Left lung (tissue), 10 donors: ENCODE data around the gene SPSB1. TPM values are rescaled to one million over a fixed set of nuclear protein-coding genes. Genes with fewer than 3 reads are reported as not detected.

ENCODE experiments used
- ATAC-seq: fragments of 200-7000 bp; cut with Tn5 transposase; one replicate; pipeline ENCODE4 v1.9.1; 2020; ENCODE audit warnings: moderate library complexity
- DNase-seq, 4 donors: peaks; one replicate each; pipeline ENCODE4 v3.0.0-alpha.2; 2013 to 2020
- H3K27ac ChIP-seq, 2 donors: fragments of 200-600 bp; sonication (generic) in 1 of 2; one replicate each; pipeline versions ENCODE4 v1.5.0 to v1.8.0; 2020 to 2021
- H3K27me3 ChIP-seq, 2 donors: fragments of 200-600 bp; sonication (generic) in 1 of 2; one replicate each; pipeline versions ENCODE4 v1.5.0 to v1.8.0; 2020 to 2021
- H3K36me3 ChIP-seq, 2 donors: fragments of 200-600 bp; sonication (generic) in 1 of 2; one replicate each; pipeline versions ENCODE4 v1.5.0 to v1.8.0; 2020 to 2021
- H3K4me1 ChIP-seq, 2 donors: fragments of 200-600 bp; one replicate each; pipeline ENCODE4 v1.8.0; 2021
- H3K4me3 ChIP-seq, 2 donors: fragments of 200-600 bp; sonication (generic) in 1 of 2; one replicate each; pipeline versions ENCODE4 v1.5.0 to v1.8.0; 2020 to 2021; ENCODE audit warnings: mild to moderate bottlenecking in 1 of 2
- H3K9me3 ChIP-seq, 2 donors: fragments of 200-600 bp; sonication (generic) in 1 of 2; one replicate each; pipeline versions ENCODE4 v1.5.0 to v1.8.0; 2020 to 2021
- intact Hi-C, 2 donors: fragments of 100-400 bp; cut with DNase I; formaldehyde crosslinking; loops; one replicate each; pipeline versions ENCODE4 v1.11.2 to v1.14.2; 2022
- polyA plus RNA-seq, 6 donors: library from polyadenylated mRNA; unstranded; fragments of 120-200 nt; gene quantifications; one replicate each; pipeline ENCODE4 v1.2.1, GENCODE V29; 2013; ENCODE audit not compliant: insufficient read length in 6 of 6
- total RNA-seq, 2 donors: library from RNA; stranded (reverse); fragmentation: NEBNext Ultra II Directional; extraction: Animal tissue kit (Norgen Biotek cat#: 25700); gene quantifications; one replicate each; pipeline ENCODE4 v1.2.1, GENCODE V29; 2021
- TF ChIP-seq, protein P1 (sequence below), 2 donors: fragments of 200-600 bp; sonication (generic) in 1 of 2; IDR thresholded peaks; one replicate each; pipeline versions ENCODE4 v1.5.0 to v1.8.0; 2021; ENCODE audit warnings: antibody characterized with exemption in 2 of 2
- donor health status: DM: no; HTN: yes; CAD: no.
- donor health status: DM: no; HTN: no; CAD: no.

Gene SPSB1
- total and polyA plus RNA-seq, 8 donors, result 6.1 to 39.4 (median 7.9) TPM

DNA sequence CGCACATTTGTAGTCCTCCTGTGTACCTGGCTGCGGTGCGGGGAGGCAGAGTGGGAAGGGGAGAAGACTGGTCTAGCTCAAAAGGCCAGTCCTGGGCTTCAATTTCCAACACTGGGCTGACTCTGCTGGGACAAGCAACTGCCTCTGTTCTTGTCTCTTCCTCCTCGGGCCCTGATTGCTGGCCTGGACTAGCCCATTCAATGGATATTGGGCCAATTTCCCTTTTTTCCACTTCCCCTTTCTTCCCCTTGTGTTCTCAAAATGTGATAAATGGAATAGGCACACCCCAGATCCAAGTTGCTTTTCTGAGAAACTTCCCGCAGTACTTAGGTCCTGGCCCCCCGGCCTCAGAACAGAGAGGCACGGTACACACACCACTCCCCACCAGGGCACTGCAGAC lies 48.2 kb downstream of the SPSB1 start:
- no peak for ATAC-seq
- H3K27ac ChIP-seq, result no peak overlapping the region

DNA sequence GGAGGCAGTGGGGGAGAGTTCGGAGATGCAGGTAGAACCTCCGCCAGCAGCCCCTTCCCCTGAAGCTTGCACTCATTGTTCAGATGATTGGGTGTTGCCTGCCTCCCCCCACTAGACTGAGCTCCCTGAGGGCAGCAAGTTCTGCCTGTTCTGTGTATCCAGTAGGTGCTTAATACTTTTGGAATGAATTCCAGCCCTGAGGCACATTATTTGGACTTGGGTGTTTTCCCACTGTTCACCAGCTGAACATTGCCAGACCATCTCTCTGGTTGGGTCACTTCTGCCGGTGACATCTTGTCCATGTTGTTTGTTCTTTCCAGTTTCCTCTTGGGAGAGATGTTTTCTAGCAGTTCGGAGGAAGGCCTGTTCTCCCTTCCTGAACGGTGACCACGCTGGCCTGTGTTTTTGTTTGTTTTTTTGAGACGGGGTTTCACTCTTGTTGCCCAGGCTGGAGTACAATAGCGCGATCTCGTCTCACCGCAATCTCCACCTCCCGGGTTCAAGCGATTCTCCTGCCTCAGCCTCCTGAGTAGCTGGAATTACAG lies 48.7 kb downstream of the SPSB1 start:
- no peak overlapping the region for H3K4me3 ChIP-seq
- peak in 1 of 4 donors; percentile 7 for DNase-seq
- H3K27ac ChIP-seq, result no peak overlapping the region
- ATAC-seq, result no peak
- TF ChIP-seq, protein P1, sequence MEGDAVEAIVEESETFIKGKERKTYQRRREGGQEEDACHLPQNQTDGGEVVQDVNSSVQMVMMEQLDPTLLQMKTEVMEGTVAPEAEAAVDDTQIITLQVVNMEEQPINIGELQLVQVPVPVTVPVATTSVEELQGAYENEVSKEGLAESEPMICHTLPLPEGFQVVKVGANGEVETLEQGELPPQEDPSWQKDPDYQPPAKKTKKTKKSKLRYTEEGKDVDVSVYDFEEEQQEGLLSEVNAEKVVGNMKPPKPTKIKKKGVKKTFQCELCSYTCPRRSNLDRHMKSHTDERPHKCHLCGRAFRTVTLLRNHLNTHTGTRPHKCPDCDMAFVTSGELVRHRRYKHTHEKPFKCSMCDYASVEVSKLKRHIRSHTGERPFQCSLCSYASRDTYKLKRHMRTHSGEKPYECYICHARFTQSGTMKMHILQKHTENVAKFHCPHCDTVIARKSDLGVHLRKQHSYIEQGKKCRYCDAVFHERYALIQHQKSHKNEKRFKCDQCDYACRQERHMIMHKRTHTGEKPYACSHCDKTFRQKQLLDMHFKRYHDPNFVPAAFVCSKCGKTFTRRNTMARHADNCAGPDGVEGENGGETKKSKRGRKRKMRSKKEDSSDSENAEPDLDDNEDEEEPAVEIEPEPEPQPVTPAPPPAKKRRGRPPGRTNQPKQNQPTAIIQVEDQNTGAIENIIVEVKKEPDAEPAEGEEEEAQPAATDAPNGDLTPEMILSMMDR (IDR thresholded peaks at IDR 0.05), result no peak
- no peaks in the 10 kb centered on the region for H3K36me3 ChIP-seq
- no peaks in the 10 kb centered on the region for H3K9me3 ChIP-seq
- intact Hi-C loops, result no loop called here
- H3K27me3 ChIP-seq, result no peaks in the 10 kb centered on the region
- H3K4me1 ChIP-seq, result peaks cover 28 to 36% of the 10 kb centered on the region in 2 donors

More for the DNA sequence above, 48.2 kb downstream of the SPSB1 start:
- intact Hi-C loops, result no loop called here
- no peaks in the 10 kb centered on the region for H3K27me3 ChIP-seq
- DNase-seq, result peak in 1 of 4 donors; percentile 41
- TF ChIP-seq, protein P1 (IDR thresholded peaks at IDR 0.05), result no peak
- H3K4me1 ChIP-seq, result peaks cover 28 to 36% of the 10 kb centered on the region in 2 donors
- H3K9me3 ChIP-seq, result no peaks in the 10 kb centered on the region
- no peaks in the 10 kb centered on the region for H3K36me3 ChIP-seq
- H3K4me3 ChIP-seq, result no peak overlapping the region

GRCh38 chr1:9343269-9343668 lies 50.6 kb downstream of the SPSB1 start:
- peaks cover 19 to 26% of the 10 kb centered on the region in 2 donors for H3K4me1 ChIP-seq
- no peaks in the 10 kb centered on the region for H3K9me3 ChIP-seq
- no peak overlapping the region for H3K27ac ChIP-seq
- ATAC-seq (no peak), DNase-seq (no peak)
- no peaks in the 10 kb centered on the region for H3K36me3 ChIP-seq
- intact Hi-C loops, result no loop called here
- no peak overlapping the region for H3K4me3 ChIP-seq
- no peaks in the 10 kb centered on the region for H3K27me3 ChIP-seq
- TF ChIP-seq, protein P1 (IDR thresholded peaks at IDR 0.05), result no peak

DNA sequence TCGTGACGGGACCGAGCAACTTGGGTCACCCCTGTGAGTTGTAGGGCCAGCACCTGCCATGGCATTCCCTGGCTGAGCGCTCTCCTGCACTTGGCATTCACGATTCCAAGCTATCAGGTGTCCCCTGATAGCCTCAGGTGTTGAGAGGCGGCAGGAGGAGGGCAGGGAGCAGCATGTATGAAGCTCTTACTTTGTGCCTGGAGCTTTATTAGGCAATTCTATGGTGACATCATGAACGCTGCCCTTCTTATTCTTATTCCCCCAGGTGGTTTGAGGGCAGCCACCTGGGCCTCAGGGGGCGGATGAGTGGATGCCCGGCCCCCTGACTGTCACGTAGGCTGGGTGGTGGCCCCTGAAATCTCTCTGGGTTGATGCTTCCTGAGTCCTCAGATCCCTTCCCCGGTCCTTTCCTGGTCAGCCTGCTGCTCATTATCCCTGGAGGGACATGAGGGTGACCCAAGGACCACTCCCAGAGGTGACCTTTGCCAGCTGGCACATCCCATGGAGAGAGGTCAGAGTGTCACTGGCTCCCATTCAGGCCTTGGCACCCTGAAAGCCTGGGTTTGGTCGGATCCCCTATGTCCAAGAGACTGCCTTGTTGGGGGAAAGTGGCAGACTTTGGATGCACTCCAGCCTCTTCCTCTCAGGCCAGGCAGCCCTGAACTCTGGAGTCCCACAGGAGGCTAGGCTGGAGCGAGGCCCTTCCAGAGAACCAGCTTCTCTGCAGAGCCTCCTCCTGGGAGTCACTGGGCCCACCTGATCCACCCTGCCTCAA lies 51.9 kb downstream of the SPSB1 start:
- no peaks in the 10 kb centered on the region for H3K9me3 ChIP-seq
- intact Hi-C loops, result no loop called here
- H3K4me1 ChIP-seq, result peaks cover 9 to 15% of the 10 kb centered on the region in 2 donors
- DNase-seq (peak in 1 of 4 donors; percentile 43), ATAC-seq (no peak)
- H3K4me3 ChIP-seq, result no peak overlapping the region
- TF ChIP-seq, protein P1 (IDR thresholded peaks at IDR 0.05), result no peak
- no peak overlapping the region for H3K27ac ChIP-seq
- no peaks in the 10 kb centered on the region for H3K27me3 ChIP-seq
- no peaks in the 10 kb centered on the region for H3K36me3 ChIP-seq

- H3K36me3 ChIP-seq, result no peaks in the 10 kb centered on the region
- no peak overlapping the region for H3K27ac ChIP-seq
- H3K27me3 ChIP-seq, result no peaks in the 10 kb centered on the region
- no peaks in the 10 kb centered on the region for H3K9me3 ChIP-seq
- intact Hi-C loops, result no loop called here
- DNase-seq (no peak), ATAC-seq (no peak)
- peaks cover 2 to 8% of the 10 kb centered on the region in 2 donors for H3K4me1 ChIP-seq
- TF ChIP-seq, protein P1 (IDR thresholded peaks at IDR 0.05), result no peak
- no peak overlapping the region for H3K4me3 ChIP-seq
Measured at GRCh38 chr1:9345471-9345870, 52.8 kb downstream of the SPSB1 start.
